Osteoblast (primary cell): Measurements from ENCODE around the gene COPS3. TPM values are rescaled to one million over a fixed set of nuclear protein-coding genes. Genes with fewer than 3 reads are reported as not detected.

ENCODE experiments used
- DNase-seq: peaks from one replicate; pipeline ENCODE4 v3.0.0; 2011; ENCODE audit warnings: low spot score, mixed read lengths; ENCODE audit not compliant: insufficient read length; ENCODE audit errors: missing footprints
- H2AFZ ChIP-seq: 2 replicates; pipeline ENCODE4 v1.6.0; 2011; ENCODE audit warnings: mild to moderate bottlenecking, low read length
- H3K27ac ChIP-seq: 2 replicates; pipeline ENCODE4 v1.5.1; 2011; ENCODE audit warnings: mild to moderate bottlenecking, low read depth, low read length, moderate library complexity
- H3K27me3 ChIP-seq: 2 replicates; pipeline ENCODE4 v1.6.0; 2012; ENCODE audit warnings: mild to moderate bottlenecking, control low read depth, inconsistent platforms, low read length, moderate library complexity; ENCODE audit not compliant: insufficient read depth
- H3K36me3 ChIP-seq: 2 replicates; pipeline ENCODE4 v1.5.1; 2011; ENCODE audit warnings: mild to moderate bottlenecking, low read length, control low read depth, moderate library complexity; ENCODE audit not compliant: insufficient read depth
- H3K4me1 ChIP-seq: 2 replicates; pipeline ENCODE4 v1.5.1; 2011; ENCODE audit warnings: mild to moderate bottlenecking, low read length, control low read depth, moderate library complexity; ENCODE audit not compliant: insufficient read depth
- H3K4me2 ChIP-seq: 2 replicates; pipeline ENCODE4 v1.6.0; 2011; ENCODE audit warnings: mild to moderate bottlenecking, low read length; ENCODE audit not compliant: insufficient read depth
- H3K4me3 ChIP-seq: fragments of 200-600 bp; sonication (generic); 3 replicates; pipeline ENCODE4 v1.5.1; 2012; ENCODE audit warnings: mild to moderate bottlenecking, low read length, inconsistent platforms; ENCODE audit not compliant: insufficient read depth
- H3K79me2 ChIP-seq: 2 replicates; pipeline ENCODE4 v1.6.0; 2012; ENCODE audit warnings: mild to moderate bottlenecking, low read length, control low read depth, inconsistent platforms; ENCODE audit not compliant: insufficient read depth
- H3K9me3 ChIP-seq: 2 replicates; pipeline ENCODE4 v1.5.1; 2011; ENCODE audit warnings: low read depth, low read length, control low read depth
- H4K20me1 ChIP-seq: 2 replicates; pipeline ENCODE4 v1.6.0; 2012; ENCODE audit warnings: mild to moderate bottlenecking, low read length, control low read depth; ENCODE audit not compliant: insufficient read depth
- total RNA-seq: library from RNA; depleted of rRNA; stranded (reverse); fragments of >200 nt; gene quantifications from 2 replicates; pipeline ENCODE4 v1.2.3, GENCODE V29; 2012
- TF ChIP-seq, protein P1 (sequence below): IDR thresholded peaks from 2 replicates; pipeline ENCODE4 v1.5.1; 2011; ENCODE audit warnings: mild to moderate bottlenecking, low read depth, low read length, moderate library complexity; ENCODE audit errors: extremely low read depth

The COPS3 gene
- total RNA-seq, 1 donor, result 78.5 TPM

DNA sequence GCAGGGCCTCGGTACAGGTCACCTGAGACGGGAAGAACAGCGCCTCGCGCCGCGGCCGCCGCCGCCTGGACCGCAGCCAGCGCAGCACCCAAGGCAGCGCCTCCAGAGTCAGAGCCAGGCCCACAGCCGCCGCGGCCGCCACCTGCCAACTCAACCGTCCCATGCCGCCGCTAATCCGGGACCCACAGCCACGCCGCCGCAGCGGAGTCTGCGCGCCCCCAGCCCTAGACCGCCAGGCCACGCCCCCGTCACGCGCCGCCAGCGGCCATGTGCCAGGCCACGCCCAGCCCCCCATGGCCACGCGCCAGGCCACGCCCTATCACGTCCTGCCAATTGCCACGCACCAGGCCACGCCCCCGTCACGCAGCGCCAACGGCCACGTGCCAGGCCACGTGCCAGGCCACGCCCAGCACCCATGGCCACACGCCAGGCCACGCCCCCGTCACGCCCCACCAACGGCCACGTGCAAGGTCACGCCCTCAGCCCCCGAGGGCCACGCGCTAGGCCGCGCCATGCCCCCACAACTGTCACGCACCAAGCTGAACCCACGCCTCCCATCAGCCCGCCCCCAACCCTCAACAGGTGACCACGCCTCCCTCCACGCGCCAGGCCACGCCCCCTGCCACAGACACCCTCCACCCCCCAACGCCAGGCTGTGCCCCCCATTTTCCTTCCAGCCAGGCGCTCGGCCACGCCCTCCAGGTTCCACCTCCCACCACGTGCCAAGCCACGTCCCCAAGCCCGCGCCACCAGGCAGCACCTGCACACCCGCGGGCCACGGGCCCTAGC, 74.7 kb downstream of the COPS3 start, which contains the start of gene PLD6:
Gene PLD6, minus strand, starts transcription at position 210 of the 789 bp plus-strand sequence. Its CDS starts 47 bp downstream, at position 163.
- Histone ChIP-seq H3K27me3 (no peaks in the 10 kb centered on the region), H2AFZ (peak within 1 kb of the TSS; percentile 72), H3K4me2 (peak within 1 kb of the TSS; percentile 94), H4K20me1 (peaks cover 7% of the 10 kb centered on the region), H3K4me3 (peak within 1 kb of the TSS; percentile 79), H3K36me3 (peaks cover 10% of the 10 kb centered on the region), H3K4me1 (peaks cover 32% of the 10 kb centered on the region), H3K79me2 (peaks cover 13% of the 10 kb centered on the region), H3K9me3 (no peaks in the 10 kb centered on the region), H3K27ac (peak within 1 kb of the TSS; percentile 28)
- no peak for DNase-seq
- TF ChIP-seq, protein P1, sequence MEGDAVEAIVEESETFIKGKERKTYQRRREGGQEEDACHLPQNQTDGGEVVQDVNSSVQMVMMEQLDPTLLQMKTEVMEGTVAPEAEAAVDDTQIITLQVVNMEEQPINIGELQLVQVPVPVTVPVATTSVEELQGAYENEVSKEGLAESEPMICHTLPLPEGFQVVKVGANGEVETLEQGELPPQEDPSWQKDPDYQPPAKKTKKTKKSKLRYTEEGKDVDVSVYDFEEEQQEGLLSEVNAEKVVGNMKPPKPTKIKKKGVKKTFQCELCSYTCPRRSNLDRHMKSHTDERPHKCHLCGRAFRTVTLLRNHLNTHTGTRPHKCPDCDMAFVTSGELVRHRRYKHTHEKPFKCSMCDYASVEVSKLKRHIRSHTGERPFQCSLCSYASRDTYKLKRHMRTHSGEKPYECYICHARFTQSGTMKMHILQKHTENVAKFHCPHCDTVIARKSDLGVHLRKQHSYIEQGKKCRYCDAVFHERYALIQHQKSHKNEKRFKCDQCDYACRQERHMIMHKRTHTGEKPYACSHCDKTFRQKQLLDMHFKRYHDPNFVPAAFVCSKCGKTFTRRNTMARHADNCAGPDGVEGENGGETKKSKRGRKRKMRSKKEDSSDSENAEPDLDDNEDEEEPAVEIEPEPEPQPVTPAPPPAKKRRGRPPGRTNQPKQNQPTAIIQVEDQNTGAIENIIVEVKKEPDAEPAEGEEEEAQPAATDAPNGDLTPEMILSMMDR, result no peak

DNA sequence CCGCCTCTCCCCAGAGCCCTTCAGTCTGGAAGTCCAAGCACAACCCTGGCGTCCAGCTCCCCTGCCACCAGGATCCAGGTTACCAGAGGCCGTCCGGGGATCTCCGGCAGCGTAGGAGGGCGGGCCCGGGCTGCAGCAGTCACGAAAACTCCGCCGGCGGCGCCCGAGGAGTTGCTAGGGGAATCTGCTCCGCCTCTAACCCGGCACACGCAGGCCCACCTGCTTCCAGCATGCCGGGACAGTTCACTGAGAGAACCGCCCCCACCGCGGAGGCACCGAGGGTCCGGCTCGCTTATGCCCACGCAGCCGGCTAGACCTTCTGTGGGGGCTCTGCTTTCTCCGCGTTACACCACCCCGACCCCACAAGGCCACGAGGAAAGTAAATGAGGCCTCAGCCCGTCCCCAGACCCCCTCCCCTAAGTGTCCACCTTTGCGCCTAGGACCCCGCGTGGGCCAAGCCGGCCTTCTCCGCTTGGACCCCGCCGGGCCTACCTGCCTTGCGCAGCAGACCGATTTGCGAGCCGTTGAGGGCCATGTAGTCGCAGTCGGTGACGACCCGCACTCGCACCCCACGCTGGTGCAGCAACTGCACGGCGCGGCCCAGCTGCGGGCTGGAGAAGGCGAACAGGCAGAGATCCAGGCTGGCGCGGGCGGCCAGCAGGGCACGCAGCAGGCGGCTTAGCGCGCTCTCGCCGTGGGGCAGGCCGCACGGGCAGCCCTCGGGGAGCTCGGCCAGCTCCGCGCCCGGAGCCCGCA, 75.5 kb downstream of the COPS3 start:
- Histone ChIP-seq H3K79me2 (peaks cover 13% of the 10 kb centered on the region), H3K36me3 (peaks cover 7% of the 10 kb centered on the region), H3K27ac (peak overlapping the region; percentile 28), H3K4me1 (peaks cover 28% of the 10 kb centered on the region), H4K20me1 (peaks cover 5% of the 10 kb centered on the region), H3K9me3 (no peaks in the 10 kb centered on the region), H3K27me3 (no peaks in the 10 kb centered on the region), H3K4me3 (peak overlapping the region; percentile 79), H2AFZ (peak overlapping the region; percentile 72), H3K4me2 (peak overlapping the region; percentile 94)
- peak; percentile 95 for DNase-seq
- TF ChIP-seq, protein P1, result no peak

DNA sequence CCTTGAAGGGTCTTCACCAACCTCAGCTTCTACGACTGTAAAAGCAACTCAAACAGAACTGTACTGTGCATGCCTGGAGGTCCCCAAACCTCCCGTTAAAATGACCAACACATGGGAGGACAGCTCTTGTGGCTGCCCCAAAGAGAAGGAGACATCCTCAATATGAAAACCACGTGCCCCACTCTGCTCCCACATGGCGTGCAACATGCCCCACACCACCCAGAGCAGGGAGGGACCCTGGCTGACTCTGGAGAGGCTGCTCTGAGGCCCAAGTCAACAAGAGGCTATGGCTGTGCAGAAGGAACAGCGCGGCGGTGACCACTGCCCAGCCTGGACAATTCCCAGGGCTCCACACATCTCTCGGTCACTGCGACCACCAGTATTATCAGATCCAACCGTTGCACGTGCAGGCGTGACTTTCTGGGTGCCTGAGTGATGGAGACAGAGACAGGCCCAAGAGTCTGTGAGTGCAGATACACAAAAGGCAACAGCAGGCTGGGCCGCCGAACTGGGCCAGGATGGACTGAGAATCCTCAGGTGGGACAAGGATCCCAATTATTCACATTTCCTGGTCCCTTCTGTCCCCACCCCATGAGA, 76.3 kb downstream of the COPS3 start:
- H2AFZ ChIP-seq, result no peak overlapping the region
- peaks cover 7% of the 10 kb centered on the region for H3K36me3 ChIP-seq
- peak overlapping the region; percentile 94 for H3K4me2 ChIP-seq
- DNase-seq, result peak; percentile 61
- no peak overlapping the region for H3K27ac ChIP-seq
- TF ChIP-seq, protein P1, result no peak
- peaks cover 27% of the 10 kb centered on the region for H3K4me1 ChIP-seq
- no peaks in the 10 kb centered on the region for H3K9me3 ChIP-seq
- H4K20me1 ChIP-seq, result peaks cover 5% of the 10 kb centered on the region
- peak overlapping the region; percentile 79 for H3K4me3 ChIP-seq
- H3K27me3 ChIP-seq, result no peaks in the 10 kb centered on the region
- H3K79me2 ChIP-seq, result peaks cover 13% of the 10 kb centered on the region
